GM18867 (cell line): ENCODE data around the gene HOXA9.

Experiments
- ATAC-seq: cut with Tn5 transposase; IDR thresholded peaks from one replicate; pipeline ENCODE4 v1.9.1; 2021; ENCODE audit warnings: mild to moderate bottlenecking, moderate library complexity; ENCODE audit not compliant: unreplicated experiment

The HOXA9 gene

GRCh38 chr7:27177795-27178320 lies 12.5 kb upstream of the HOXA9 start:
- ATAC-seq, result no peak

- ATAC-seq, result no peak
Measured at GRCh38 chr7:27176962-27177794, 11.8 kb upstream of the HOXA9 start.

- ATAC-seq, result no peak
Measured at GRCh38 chr7:27176524-27176845, 11.1 kb upstream of the HOXA9 start.

GRCh38 chr7:27175626-27176523 lies 10.5 kb upstream of the HOXA9 start:
- ATAC-seq, result no peak

DNA sequence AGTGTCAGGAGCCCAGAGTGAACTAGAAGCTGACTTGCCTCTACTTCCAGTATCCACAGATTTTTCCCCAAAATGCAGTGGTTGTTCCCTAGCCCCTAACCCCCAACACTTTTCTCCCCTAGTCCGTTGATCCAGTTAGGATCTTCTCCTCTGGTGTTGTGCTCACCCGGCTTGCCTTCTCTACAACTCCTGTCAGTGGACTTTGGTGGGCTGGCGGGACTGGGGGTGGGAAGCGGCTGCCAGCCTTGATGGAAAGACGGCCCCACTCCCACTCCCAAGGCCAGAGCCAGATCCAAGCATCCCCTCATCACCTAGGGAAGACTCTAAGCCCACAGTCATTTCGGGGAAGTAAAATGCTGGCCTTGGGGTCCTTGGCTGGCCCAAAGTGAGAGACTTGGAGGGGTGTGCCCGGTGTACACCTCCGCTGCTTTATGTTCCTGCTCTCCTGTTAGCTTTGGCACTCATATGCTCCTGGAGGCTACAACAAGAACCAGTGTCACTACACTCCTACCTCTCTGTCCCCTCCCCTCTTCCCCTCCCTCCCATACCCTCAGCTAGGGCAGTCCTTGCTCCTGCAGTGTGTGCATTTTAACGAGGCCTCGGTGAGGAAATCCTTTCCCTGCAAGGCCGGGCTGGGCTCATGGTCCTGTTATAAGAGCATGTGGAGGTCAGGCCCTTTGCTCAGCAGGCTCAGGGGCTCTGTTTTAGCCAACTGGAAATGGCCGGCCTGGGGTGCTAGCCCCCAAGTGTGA lies 9.7 kb upstream of the HOXA9 start:
- no peak for ATAC-seq

- ATAC-seq, result no peak
Measured at GRCh38 chr7:27173956-27174873, 8.9 kb upstream of the HOXA9 start, which contains the start of gene HOXA10. TSS of gene HOXA10 (minus strand) at chr7:27174320. CDS start at chr7:27174306, 14 bp downstream.

DNA sequence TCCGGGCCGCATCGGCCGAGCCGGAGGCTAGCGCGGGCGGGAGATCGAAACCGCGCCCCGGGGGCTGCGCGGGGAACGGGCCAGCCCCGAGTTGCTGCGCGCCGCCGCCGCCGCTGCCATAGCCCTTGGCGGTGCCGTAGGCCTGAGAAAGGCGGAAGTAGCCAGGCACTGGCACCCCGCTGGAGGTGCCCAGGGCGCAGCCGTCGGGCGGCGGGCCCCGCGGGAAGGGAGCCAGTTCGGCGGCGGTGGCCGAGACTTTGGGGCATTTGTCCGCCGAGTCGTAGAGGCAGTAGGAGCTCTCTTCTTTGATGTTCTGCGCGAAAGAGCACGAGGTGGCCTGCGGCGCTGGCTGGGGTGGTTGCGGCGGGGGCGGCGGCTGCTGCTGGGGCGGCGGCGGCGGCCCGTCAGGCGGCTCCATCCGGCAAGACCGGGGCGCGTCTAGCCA lies 8.2 kb upstream of the HOXA9 start:
- ATAC-seq, result peak; percentile 62

DNA sequence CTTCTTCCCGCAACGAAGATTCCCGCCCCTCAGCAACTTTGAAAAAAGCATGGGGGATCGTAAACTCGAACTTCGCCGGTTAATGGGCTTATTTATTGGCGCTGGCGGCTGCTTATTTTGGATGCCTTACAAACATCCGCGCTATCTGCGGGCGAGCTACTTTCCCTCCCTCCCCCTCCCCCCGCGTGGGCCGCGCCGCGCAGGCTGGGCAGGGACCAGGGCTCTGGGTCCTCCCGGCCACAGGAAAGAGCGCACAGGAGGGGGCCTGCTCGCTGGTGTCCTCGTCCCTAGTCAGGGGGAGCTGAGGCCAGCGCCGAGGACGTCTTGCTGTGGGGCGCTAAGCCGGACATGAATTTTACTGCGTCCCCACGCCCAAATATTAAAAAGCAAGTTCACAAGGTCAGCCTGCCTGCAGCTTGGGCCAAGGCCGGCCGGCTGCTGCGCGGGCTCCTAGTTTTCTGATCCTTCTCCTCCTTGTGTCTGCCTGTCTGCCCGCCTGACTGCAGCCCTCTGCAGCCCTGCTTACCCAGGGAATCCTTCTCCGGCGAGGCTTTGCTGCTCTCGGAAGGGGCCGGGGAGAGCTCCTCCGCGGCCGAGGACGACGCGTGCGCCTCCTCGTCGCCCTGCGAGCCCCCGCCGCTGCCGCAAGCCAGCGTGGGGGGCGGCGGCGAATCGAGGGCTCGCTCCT lies 7.6 kb upstream of the HOXA9 start:
- no peak for ATAC-seq

GRCh38 chr7:27172315-27172774 lies 7.0 kb upstream of the HOXA9 start:
- no peak for ATAC-seq

GRCh38 chr7:27171637-27172314 lies 6.4 kb upstream of the HOXA9 start:
- no peak for ATAC-seq

DNA sequence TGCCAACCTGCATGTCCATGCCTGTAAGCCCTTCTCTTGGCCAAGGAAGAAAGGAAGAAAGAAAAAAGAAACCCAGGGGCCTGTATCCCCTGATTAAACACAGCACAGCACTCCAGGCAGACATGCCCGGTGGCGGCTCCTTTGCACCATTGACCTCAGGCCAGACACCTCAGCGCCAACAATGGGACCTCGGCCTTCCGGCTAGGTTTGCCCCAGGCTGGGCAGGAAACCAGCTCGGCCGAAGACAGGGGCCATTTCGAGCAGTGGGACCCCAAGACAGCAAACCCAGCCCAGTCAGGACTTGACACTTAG lies 5.9 kb upstream of the HOXA9 start:
- ATAC-seq, result no peak

DNA sequence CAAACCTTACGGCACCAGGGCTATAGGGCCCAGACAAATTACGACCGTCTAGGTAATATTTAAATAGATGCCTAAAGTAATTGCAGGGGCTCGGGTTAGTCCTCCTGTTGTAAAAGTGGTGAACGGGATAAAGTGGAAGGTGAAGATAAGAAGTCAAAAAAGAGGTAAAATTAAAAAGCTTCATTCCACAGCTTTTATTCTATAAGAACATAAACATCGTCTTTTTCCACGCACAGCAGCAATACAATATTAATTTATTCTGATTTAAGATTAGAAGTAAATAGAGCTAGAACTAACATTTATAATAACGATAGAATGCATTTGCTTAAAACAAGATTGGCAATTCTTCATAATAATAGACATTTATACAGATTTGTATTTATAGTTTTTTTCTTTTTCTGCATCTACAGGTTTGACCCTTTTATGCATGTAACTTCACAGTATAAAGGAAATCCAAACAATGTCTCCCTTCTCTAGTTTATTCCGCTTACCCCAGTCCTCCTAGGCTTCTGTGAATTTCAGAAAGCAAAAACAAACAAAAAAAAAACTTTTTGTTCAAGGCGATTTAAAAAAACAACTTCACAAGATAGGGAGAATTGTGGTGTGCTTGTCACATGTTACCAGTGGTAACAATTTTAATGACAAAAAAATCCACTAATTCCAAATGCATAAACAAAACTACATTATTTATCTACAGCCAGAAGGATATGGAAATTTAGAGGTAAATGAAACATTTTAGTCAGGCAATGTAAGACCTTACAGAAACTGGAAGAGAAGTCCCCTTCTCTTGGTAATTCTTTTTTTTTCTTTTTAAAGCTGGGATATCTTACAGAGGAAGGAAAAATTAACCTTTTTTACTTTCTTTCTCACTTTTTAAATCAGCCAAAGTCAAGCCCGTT lies 5.3 kb upstream of the HOXA9 start:
- no peak for ATAC-seq

- no peak for ATAC-seq
Measured at GRCh38 chr7:27169658-27170425, 4.5 kb upstream of the HOXA9 start.

DNA sequence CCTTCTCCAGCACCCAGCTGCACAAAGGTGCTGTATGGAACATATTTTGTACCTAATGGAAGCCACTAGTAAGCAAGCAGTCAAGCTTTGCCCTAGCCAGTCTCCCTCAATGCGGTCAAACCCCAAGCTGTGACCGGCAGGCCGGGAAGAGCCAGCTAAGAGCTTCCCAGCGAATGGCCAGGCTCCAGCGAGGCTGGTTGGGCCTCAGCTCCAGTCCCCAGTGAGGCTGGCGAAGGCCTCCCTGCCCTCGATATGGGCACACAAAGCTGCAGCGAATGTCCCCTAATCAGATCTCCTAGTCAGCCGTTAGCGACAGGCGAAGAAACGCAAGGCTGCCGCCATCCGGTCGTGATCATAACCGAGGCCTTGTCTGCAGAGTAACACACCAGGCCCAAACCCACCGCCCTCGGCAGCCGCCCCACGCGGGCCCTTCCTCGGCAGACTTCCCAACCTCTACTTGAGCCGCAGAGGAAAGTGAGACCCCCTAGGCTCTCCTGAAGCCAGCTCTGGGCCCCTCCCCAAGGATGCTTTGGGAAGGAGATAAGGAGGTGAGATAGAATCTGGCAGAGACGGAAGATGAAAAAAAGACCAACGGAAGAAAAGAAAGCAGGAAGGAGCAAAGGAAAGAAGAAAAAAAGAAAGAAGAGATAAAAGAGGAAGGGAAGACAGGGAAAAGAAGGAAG lies 3.1 kb upstream of the HOXA9 start:
- ATAC-seq, result no peak

DNA sequence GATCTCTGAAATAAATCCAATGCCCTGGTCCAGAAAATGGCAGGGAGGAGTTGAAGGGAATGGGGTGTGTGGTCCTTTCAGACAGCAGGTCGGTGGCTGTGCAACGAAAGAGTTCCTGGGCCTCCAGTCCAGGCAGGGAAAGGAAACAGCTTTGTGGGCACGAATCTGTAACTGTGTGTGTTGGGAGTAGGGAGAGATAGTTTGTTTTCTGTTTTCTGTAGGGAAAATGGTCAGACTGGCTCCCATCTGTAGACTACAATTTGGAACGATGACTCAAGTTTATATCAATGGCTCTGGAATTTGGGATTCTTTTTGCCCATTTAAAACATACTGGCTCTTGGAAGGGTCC lies 2.6 kb upstream of the HOXA9 start:
- ATAC-seq, result no peak
